Measurements from ENCODE around the gene HYCC1. TPM values are rescaled to one million over a fixed set of nuclear protein-coding genes. Genes with fewer than 3 reads are reported as not detected.

The HYCC1 gene
- total RNA-seq, 2 donors from 2014 or later = 82.2 to 157 TPM

DNA sequence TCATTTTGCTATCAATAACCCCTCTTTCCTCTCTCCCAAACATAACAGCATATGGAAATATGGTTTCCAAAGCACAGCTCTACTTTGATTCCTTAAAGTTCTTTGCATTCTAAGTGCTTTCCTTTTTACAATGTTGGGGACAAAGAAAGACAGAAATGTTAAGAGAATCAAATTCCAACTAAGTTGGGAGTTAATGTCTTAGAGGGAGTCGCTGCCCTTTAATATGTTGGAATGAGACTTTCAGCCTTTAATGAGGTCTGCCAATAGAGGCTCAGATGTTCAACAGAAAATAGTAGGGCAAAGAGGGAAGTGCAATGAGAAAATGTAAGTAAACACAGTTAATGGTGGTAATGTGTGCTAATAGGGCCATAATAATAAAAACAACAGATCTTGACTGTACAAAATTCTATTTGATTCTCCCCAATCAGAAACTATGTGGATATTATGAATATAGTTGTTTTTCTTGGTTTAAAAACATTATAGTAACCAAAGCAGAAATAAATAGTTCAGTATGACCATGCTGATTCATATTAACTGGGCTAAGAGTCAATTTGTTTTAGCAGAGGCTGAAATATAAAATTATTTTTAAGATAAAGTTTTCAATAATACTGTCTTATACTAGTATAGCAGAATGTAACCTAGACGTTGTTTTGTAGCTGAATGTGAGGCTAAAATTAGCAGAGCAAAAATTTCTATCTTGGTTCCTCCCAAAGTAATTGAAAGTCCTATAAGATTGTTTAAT, 10.3 kb downstream of the HYCC1 start:
- TF ChIP-seq, protein P1, sequence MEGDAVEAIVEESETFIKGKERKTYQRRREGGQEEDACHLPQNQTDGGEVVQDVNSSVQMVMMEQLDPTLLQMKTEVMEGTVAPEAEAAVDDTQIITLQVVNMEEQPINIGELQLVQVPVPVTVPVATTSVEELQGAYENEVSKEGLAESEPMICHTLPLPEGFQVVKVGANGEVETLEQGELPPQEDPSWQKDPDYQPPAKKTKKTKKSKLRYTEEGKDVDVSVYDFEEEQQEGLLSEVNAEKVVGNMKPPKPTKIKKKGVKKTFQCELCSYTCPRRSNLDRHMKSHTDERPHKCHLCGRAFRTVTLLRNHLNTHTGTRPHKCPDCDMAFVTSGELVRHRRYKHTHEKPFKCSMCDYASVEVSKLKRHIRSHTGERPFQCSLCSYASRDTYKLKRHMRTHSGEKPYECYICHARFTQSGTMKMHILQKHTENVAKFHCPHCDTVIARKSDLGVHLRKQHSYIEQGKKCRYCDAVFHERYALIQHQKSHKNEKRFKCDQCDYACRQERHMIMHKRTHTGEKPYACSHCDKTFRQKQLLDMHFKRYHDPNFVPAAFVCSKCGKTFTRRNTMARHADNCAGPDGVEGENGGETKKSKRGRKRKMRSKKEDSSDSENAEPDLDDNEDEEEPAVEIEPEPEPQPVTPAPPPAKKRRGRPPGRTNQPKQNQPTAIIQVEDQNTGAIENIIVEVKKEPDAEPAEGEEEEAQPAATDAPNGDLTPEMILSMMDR (IDR thresholded peaks at IDR 0.05) = no peak
- peaks cover 16 to 36% of the 10 kb centered on the region in 2 donors for H3K4me1 ChIP-seq (ENCODE audit: control insufficient read depth in 1 of 2, low read depth in 2 of 2)
- DNase-seq (ENCODE audit: low spot score) = no peak
- ATAC-seq (ENCODE audit: insufficient number of reproducible peaks, low FRiP score, low read depth) = no peak
- H3K9me3 ChIP-seq = no peaks in the 10 kb centered on the region
- H3K27me3 ChIP-seq (replicated peaks; ENCODE audit: insufficient read depth) = no peaks in the 10 kb centered on the region
- H3K27ac ChIP-seq = peak overlapping the region; percentile 62 to 76
- no peaks in the 10 kb centered on the region for H3K36me3 ChIP-seq
- H3K4me3 ChIP-seq = peak overlapping the region; percentile 29

DNA sequence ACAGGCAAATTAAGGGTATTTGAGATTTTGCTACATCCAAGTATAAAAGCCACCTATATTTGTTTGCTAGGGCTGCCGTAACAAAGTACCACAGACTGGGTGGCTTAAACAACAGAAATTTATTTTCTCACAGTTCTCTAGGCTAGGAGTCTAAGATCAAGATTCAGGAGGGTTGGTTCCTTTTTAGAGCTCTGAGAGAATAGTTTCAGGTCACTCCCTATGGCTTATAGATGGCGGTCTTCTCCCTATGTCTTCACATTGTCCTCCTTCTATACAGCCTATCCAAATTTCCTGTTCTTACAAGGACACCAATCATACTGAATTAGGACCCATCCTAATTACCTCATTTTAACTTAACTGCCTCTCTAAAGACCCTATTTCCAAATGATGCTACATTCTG, 11.2 kb downstream of the HYCC1 start:
- H3K36me3 ChIP-seq = no peaks in the 10 kb centered on the region
- peak overlapping the region; percentile 62 to 76 for H3K27ac ChIP-seq
- H3K4me3 ChIP-seq = no peak overlapping the region
- H3K9me3 ChIP-seq = no peaks in the 10 kb centered on the region
- no peak for ATAC-seq (ENCODE audit: insufficient number of reproducible peaks, low FRiP score, low read depth)
- H3K27me3 ChIP-seq (replicated peaks; ENCODE audit: insufficient read depth) = no peaks in the 10 kb centered on the region
- TF ChIP-seq, protein P1 (IDR thresholded peaks at IDR 0.05) = no peak
- peaks cover 19 to 40% of the 10 kb centered on the region in 2 donors for H3K4me1 ChIP-seq (ENCODE audit: control insufficient read depth in 1 of 2, low read depth in 2 of 2)
- no peak for DNase-seq (ENCODE audit: low spot score)

DNA sequence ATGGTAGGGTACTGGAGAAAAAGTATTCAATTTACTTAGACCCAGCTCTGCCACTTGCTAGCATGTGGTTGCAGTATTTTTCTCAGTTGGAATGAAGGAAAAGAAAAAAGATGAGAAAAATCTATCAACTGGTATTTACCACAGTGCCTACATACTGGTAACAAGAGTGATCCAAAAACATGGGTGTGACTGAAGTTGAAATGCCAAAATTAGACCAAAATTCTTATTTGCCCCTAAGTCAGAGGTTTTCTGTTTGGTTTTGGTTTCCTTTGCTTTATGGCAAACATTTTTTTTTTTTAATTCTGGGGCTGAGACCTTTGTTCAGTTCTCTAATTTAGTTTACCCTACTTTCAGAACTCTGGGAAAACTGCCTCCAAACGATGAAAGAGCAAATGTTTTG, 12.3 kb downstream of the HYCC1 start:
- DNase-seq (ENCODE audit: low spot score) (no peak), ATAC-seq (ENCODE audit: insufficient number of reproducible peaks, low FRiP score, low read depth) (no peak)
- TF ChIP-seq, protein P1 (IDR thresholded peaks at IDR 0.05) = no peak
- H3K36me3 ChIP-seq = no peaks in the 10 kb centered on the region
- H3K4me1 ChIP-seq (ENCODE audit: control insufficient read depth in 1 of 2, low read depth in 2 of 2) = peaks cover 19 to 46% of the 10 kb centered on the region in 2 donors
- H3K27ac ChIP-seq = no peak overlapping the region
- H3K27me3 ChIP-seq (replicated peaks; ENCODE audit: insufficient read depth) = no peaks in the 10 kb centered on the region
- no peak overlapping the region for H3K4me3 ChIP-seq
- no peaks in the 10 kb centered on the region for H3K9me3 ChIP-seq

DNA sequence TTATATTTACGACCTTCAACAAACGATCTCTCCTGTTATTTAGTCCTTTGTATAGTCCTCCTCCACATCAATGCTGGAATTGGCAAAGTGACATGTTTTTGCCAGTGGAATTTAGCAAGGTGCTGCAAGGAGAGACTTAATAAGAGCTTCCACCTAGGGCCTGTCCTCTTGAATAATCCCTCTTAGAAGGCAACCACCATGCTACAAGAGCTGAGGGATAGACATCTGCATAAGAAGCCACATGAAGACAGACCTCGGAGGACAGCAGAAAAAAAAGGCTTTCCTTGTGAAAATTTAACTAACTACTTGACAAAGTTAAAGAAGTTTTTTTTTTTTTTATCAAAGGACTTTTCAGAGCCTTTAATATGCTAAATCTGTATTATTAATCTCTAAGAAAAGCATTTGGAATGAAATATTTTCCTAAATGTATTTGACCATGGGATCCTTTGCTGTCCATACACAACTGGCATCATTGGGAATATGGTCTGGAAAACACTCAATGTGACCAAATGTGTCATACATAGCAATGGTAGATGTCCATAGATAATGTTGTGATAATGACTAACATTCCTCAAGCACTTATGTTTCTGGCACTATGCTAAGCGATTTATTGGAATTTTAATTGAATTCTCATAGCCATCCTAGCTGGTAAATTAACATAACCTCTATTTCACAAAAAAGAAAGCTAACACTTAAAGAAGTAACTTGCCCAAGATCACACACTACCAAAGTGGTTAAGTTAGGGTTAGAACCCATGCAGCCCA, 13.2 kb downstream of the HYCC1 start:
- DNase-seq (ENCODE audit: low spot score) (no peak), ATAC-seq (ENCODE audit: insufficient number of reproducible peaks, low FRiP score, low read depth) (no peak)
- no peak overlapping the region for H3K4me3 ChIP-seq
- no peak overlapping the region for H3K27ac ChIP-seq
- H3K27me3 ChIP-seq (replicated peaks; ENCODE audit: insufficient read depth) = no peaks in the 10 kb centered on the region
- no peaks in the 10 kb centered on the region for H3K9me3 ChIP-seq
- H3K4me1 ChIP-seq (ENCODE audit: control insufficient read depth in 1 of 2, low read depth in 2 of 2) = peaks cover 19 to 47% of the 10 kb centered on the region in 2 donors
- TF ChIP-seq, protein P1 (IDR thresholded peaks at IDR 0.05) = no peak
- no peaks in the 10 kb centered on the region for H3K36me3 ChIP-seq

DNA sequence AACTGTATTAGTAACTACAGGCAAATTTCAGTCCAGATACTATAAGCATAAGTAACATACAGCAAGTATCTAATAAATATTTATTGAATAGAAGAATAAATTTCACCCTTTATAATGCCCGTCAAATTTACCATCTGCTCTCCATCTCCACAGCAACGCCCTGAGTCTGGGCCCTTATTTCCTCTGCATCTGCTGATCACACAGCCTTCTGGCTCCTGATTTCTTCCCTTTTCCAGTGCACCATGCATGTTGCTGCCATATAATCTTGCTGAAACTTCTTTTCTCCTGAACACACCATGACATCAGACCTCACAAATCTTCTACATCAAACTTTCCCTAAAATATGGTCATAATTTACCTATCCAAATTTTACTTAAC, 15.4 kb downstream of the HYCC1 start:
- DNase-seq (ENCODE audit: low spot score) = no peak
- TF ChIP-seq, protein P1 (IDR thresholded peaks at IDR 0.05) = no peak
- H3K4me3 ChIP-seq = no peak overlapping the region
- no peak for ATAC-seq (ENCODE audit: insufficient number of reproducible peaks, low FRiP score, low read depth)
- no peaks in the 10 kb centered on the region for H3K36me3 ChIP-seq
- H3K27ac ChIP-seq = no peak overlapping the region
- H3K27me3 ChIP-seq (replicated peaks; ENCODE audit: insufficient read depth) = no peaks in the 10 kb centered on the region
- peaks cover 16 to 38% of the 10 kb centered on the region in 2 donors for H3K4me1 ChIP-seq (ENCODE audit: control insufficient read depth in 1 of 2, low read depth in 2 of 2)
- no peaks in the 10 kb centered on the region for H3K9me3 ChIP-seq
